ENCODE results near the gene ARFGEF2. TPM values are rescaled to one million over a fixed set of nuclear protein-coding genes. Genes with fewer than 3 reads are reported as not detected.
"Not testable (repeated sequence)": the region's sequence is repeated elsewhere in the genome, so short reads cannot be mapped to it uniquely, and the experiment has no call there.

ARFGEF2 gene
- total RNA-seq, 1 experiment from 2014 or later: 32.9 TPM

DNA sequence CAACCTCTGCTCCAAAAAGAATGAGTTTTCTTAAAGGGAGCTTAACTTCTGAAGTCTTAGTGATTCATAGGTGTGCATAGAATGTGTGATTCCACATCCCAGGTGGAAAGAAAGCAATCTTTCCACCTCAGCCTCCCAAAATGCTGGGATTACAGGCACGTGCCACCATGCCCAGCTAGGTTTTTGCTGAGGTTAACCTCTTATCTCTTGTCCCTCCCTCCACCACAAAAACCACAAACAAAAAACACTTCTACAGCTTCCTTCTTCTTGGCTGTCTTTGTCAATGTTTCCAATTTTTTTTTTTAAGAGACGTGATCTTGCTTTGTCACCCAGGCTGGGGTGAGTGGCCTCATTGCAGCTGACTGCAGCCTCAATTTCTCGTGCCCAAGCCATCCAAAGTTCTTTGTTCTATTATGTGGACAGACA is 116.5 kb downstream of the ARFGEF2 start:
- Histone ChIP-seq H3K4me3 (no peak overlapping the region), H3K36me3 (peaks cover 23% of the 10 kb centered on the region), H3K4me1 (replicated peaks) (no peaks in the 10 kb centered on the region; the same call in 1 of the 2 replicates), H3K9me3 (replicated peaks) (no peaks in the 10 kb centered on the region), H3K27ac (no peak overlapping the region), H3K27me3 (replicated peaks) (no peaks in the 10 kb centered on the region)
- DNase-seq (ENCODE audit: low read depth in 1 of 2, low spot score in 2 of 2): peak in 1 of 2 experiments; percentile 28

DNA sequence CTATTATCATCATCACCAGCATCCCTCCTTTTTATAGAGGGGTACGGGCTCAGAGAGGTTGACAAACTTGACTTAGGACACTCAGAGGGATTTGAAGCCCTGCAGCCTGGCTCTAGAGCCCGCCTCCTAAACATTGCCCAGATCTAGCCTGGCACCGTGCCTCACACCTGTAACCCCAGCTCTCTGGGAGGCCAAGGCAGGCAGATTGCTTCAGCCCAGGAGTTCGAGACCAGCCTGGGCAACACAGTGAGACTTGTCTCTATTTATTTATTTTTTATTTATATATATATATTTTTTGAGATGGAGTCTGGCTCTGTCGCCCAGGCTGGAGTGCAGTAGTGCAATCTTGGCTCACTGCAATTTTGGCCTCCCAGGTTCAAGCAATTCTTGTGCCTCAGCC is 118.3 kb downstream of the ARFGEF2 start:
- no peak for DNase-seq (ENCODE audit: low read depth in 1 of 2, low spot score in 2 of 2)
- no peaks in the 10 kb centered on the region for H3K27me3 ChIP-seq (replicated peaks)
- H3K4me3 ChIP-seq: no peak overlapping the region
- H3K36me3 ChIP-seq: peaks cover 9% of the 10 kb centered on the region
- no peaks in the 10 kb centered on the region; the same call in 1 of the 2 replicates for H3K4me1 ChIP-seq (replicated peaks)
- H3K27ac ChIP-seq: no peak overlapping the region
- no peaks in the 10 kb centered on the region for H3K9me3 ChIP-seq (replicated peaks)

- peaks cover 13% of the 10 kb centered on the region for H3K36me3 ChIP-seq
These were observed 121.5 kb downstream of the ARFGEF2 start for GRCh38 chr20:49043000-49043399.

DNA sequence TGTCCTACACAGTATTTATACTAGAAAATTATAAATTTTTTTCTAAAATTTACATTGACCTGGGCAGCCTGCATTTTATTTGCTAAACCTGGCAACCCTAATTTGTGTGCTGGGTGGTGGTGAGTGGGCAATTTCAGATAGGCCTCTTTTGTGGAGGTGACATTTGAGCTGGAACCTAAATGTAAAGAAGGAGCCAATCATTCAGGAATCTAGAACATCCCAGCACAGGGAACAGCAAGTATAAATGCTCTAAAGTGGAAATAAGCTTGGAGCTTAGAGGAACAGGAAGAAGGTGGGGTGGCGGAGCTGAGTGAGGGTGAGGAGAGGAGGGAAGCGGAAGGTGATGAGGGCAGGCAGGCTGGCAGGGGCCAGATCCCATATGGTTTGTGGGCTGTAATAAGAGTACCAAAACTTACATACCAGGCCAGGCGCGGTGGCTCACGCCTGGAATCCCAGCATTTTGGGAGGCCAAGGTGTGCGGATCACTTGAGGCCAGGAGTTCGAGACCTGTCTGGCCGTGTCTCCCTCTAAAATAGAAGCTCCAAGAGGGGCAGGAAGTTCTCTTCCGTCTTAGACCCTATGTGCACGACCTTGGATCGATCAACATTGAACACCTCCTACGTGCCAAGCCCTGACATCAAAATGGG is 124.1 kb downstream of the ARFGEF2 start:
- H3K36me3 ChIP-seq: peaks cover 28% of the 10 kb centered on the region
- DNase-seq (ENCODE audit: low read depth in 1 of 2, low spot score in 2 of 2): no peak
- peaks cover 9% of the 10 kb centered on the region for H3K4me1 ChIP-seq (replicated peaks)

More at GRCh38 chr20:49043000-49043399, 121.5 kb downstream of the ARFGEF2 start:
- H3K4me3 ChIP-seq: no peak overlapping the region
- DNase-seq (ENCODE audit: low read depth in 1 of 2, low spot score in 2 of 2): peak in 1 of 2 experiments; percentile 26
- no peaks in the 10 kb centered on the region for H3K27me3 ChIP-seq (replicated peaks)
- no peak overlapping the region for H3K27ac ChIP-seq
- H3K4me1 ChIP-seq (replicated peaks): peaks cover 9% of the 10 kb centered on the region
- no peaks in the 10 kb centered on the region for H3K9me3 ChIP-seq (replicated peaks)

DNA sequence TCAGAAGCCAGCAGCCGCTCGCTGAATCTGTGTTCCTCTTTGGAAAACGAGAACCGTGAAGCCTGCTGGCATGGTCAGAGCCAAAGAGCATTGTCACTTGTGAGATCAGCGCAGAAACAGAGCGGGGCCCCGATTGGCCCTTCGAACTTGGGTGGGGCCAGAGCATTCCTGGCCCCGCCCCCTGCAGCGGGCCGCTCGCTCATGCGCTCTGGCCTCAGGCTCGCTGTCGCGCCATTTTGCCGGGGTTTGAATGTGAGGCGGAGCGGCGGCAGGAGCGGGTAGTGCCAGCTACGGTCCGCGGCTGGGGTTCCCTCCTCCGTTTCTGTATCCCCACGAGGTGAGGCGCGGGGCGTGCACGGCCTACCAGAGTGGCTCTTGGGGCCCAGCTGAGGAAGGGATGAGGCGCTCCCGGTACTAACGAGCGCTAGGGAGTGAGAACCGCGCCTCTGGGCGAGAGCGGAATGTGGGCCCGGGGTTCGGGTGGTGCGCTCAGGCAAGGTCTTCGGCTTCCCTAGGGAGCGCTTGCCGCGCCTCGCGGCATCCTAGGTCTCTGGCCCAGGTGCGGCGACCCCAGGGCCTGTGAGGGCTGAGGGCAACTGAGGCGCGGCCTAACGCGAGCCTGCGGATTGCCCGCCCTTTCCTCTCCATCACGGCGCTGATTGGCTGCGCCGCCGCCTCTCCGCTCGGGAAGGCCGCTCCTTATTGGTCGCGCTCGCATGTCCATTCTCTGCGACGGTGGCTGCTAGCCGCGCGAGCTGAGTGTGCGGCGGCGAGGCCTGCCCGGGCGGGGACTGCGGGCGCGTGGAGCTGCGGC is 124.8 kb downstream of the ARFGEF2 start, which contains the start of gene CSE1L:
Gene CSE1L, plus strand, starts transcription at position 226 of the 814 bp plus-strand sequence. CDS start 12,152 bp downstream, outside the sequence.
- peaks cover 9% of the 10 kb centered on the region for H3K4me1 ChIP-seq (replicated peaks)
- H3K36me3 ChIP-seq: peaks cover 36% of the 10 kb centered on the region
- H3K9me3 ChIP-seq (replicated peaks): no peaks in the 10 kb centered on the region
- H3K27me3 ChIP-seq (replicated peaks): no peaks in the 10 kb centered on the region
- peak within 1 kb of the TSS; percentile 92 for H3K27ac ChIP-seq
- peak within 1 kb of the TSS; percentile 95 for H3K4me3 ChIP-seq
- DNase-seq (ENCODE audit: low read depth in 1 of 2, low spot score in 2 of 2): peak; percentile 95 to 98

More for the DNA sequence above, 124.1 kb downstream of the ARFGEF2 start:
- Histone ChIP-seq H3K27me3 (replicated peaks) (no peaks in the 10 kb centered on the region), H3K27ac (peak overlapping the region; percentile 92), H3K4me3 (peak overlapping the region; percentile 95), H3K9me3 (replicated peaks) (no peaks in the 10 kb centered on the region)

GRCh38 chr20:49052334-49052733 is 130.8 kb downstream of the ARFGEF2 start:
- H3K27me3 ChIP-seq (replicated peaks): no peaks in the 10 kb centered on the region
- DNase-seq (ENCODE audit: low read depth in 1 of 2, low spot score in 2 of 2): no peak
- H3K27ac ChIP-seq: no peak overlapping the region
- H3K4me1 ChIP-seq (replicated peaks): peaks cover 4% of the 10 kb centered on the region
- no peaks in the 10 kb centered on the region for H3K9me3 ChIP-seq (replicated peaks)
- H3K4me3 ChIP-seq: no peak overlapping the region
- peaks cover 66% of the 10 kb centered on the region for H3K36me3 ChIP-seq

- no peak overlapping the region for H3K4me3 ChIP-seq
- no peak for DNase-seq (ENCODE audit: low read depth in 1 of 2, low spot score in 2 of 2)
- H3K27ac ChIP-seq: no peak overlapping the region
- no peaks in the 10 kb centered on the region for H3K27me3 ChIP-seq (replicated peaks)
- no peaks in the 10 kb centered on the region for H3K9me3 ChIP-seq (replicated peaks)
- peaks cover 71% of the 10 kb centered on the region for H3K36me3 ChIP-seq
- H3K4me1 ChIP-seq (replicated peaks): no peaks in the 10 kb centered on the region; the same call in 1 of the 2 replicates
These were observed 132.6 kb downstream of the ARFGEF2 start for GRCh38 chr20:49054056-49054643.

GRCh38 chr20:49063279-49063678 is 141.8 kb downstream of the ARFGEF2 start:
- no peak for DNase-seq (ENCODE audit: low read depth in 1 of 2, low spot score in 2 of 2)
- Histone ChIP-seq H3K36me3 (peaks cover 77% of the 10 kb centered on the region), H3K27me3 (replicated peaks) (no peaks in the 10 kb centered on the region), H3K9me3 (replicated peaks) (no peaks in the 10 kb centered on the region), H3K4me1 (replicated peaks) (no peaks in the 10 kb centered on the region), H3K4me3 (no peak overlapping the region), H3K27ac (no peak overlapping the region)

DNA sequence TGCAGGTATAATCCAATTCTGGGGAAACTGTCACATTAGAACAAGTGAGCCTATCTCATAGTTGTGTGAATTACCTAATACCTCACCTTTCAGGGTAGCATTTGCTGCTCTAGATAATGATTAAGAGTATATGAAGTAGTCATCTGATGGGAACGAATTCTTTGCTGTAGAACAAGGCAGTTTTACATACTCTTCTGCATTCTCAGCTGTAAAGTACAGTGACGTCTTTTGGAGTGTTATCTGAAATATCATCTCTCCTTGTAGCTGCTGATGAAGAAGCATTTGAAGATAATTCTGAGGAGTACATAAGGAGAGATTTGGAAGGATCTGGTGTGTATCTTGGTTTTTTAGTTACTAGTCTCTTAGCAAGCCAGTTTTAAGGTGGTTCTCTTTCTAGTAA is 153.0 kb downstream of the ARFGEF2 start:
- H3K4me1 ChIP-seq (replicated peaks): no peaks in the 10 kb centered on the region
- H3K27me3 ChIP-seq (replicated peaks): no peaks in the 10 kb centered on the region
- no peak for DNase-seq (ENCODE audit: low read depth in 1 of 2, low spot score in 2 of 2)
- H3K4me3 ChIP-seq: no peak overlapping the region
- H3K9me3 ChIP-seq (replicated peaks): no peaks in the 10 kb centered on the region
- H3K36me3 ChIP-seq: peaks cover 96% of the 10 kb centered on the region
- no peak overlapping the region for H3K27ac ChIP-seq

GRCh38 chr20:49078310-49078709 is 156.8 kb downstream of the ARFGEF2 start:
- H3K4me1 ChIP-seq (replicated peaks): no peaks in the 10 kb centered on the region
- no peak overlapping the region for H3K27ac ChIP-seq
- no peaks in the 10 kb centered on the region for H3K9me3 ChIP-seq (replicated peaks)
- H3K4me3 ChIP-seq: no peak overlapping the region
- no peaks in the 10 kb centered on the region for H3K27me3 ChIP-seq (replicated peaks)
- DNase-seq (ENCODE audit: low read depth in 1 of 2, low spot score in 2 of 2): no peak
- peaks cover 98% of the 10 kb centered on the region for H3K36me3 ChIP-seq

GRCh38 chr20:49082295-49082694 is 160.8 kb downstream of the ARFGEF2 start:
- H3K27ac ChIP-seq; H3K9me3 ChIP-seq (replicated peaks); H3K27me3 ChIP-seq (replicated peaks); H3K4me3 ChIP-seq; H3K4me1 ChIP-seq (replicated peaks); DNase-seq (ENCODE audit: low read depth in 1 of 2, low spot score in 2 of 2): not testable (repeated sequence)
- peaks cover 98% of the 10 kb centered on the region for H3K36me3 ChIP-seq

All from SJSA1 (cell line).